Measurements from ENCODE around the gene FGF4.

The FGF4 gene

GRCh38 chr11:69807106-69807815, 32.1 kb upstream of the FGF4 start:
- no peak for DNase-seq (ENCODE audit: low read depth in 2 of 3, low spot score in 2 of 3)

DNA sequence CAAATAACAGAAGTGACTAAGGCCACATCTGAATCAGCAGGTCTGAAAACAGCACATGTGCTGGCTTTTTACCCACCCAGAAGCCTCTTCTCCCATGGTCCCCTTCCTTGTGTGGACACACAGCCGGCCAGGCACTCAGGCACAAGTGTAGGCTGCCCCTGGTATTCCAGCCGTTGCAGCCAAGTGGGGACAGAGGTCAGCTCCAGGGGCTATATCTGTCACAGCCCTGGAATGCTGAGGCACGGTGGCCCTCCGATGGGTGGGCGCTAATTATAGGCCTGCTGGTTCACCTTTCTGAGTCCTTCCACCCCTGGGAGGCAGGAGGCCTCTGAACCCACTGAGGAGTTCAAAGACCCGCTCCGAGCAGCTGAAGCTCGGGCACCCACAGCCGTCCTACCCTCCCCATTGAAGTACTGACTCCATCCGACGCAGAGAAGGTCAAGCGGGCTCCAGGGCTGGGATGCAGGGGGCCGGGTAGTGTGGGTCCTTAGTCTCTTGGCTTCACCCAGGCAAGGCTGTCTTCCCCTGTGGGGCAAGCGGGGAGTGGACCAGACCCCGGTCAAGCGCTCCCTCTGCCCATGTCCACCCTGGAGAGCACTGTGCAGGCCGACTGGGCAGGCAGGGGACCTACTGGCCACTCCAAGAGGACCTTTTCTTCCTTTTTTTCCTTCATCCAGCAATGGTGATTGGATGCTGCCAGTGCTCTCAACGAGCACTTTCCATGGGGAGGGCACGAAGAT, 29.8 kb upstream of the FGF4 start:
- no peak for DNase-seq (ENCODE audit: low read depth in 2 of 3, low spot score in 2 of 3)

DNA sequence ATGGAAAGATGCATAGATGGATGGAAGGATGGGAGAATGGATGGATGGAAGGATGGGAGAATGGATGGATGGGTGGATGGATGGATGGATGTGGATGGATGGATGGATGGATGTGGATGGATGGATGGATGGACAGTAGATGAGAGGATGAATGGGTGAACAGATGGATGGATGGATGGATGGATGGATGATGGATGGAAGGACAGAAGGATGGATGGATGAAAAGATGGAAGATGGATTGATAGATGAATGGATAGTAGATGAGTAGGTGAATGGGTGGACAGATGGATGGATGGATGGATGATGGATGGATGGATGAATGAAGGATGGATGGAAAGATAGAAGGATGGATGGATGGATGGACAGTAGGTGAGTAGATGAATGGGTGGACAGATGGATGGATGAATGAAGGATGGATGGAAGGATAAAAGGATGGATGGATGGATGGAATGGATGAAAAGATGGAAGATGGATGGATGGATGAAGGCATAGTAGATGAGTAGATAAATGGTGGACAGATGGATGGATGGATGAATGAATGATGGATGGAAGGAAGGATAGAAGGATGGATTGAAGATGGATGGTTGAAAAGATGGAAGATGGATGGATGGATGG, 28.6 kb upstream of the FGF4 start:
- no peak for DNase-seq (ENCODE audit: low read depth in 2 of 3, low spot score in 2 of 3)

- DNase-seq (ENCODE audit: low read depth in 2 of 3, low spot score in 2 of 3), result no peak
Observed at GRCh38 chr11:69803022-69803421, 27.9 kb upstream of the FGF4 start.

GRCh38 chr11:69802590-69802989, 27.4 kb upstream of the FGF4 start:
- no peak for DNase-seq (ENCODE audit: low read depth in 2 of 3, low spot score in 2 of 3)

GRCh38 chr11:69801513-69802335, 26.6 kb upstream of the FGF4 start:
- DNase-seq (ENCODE audit: low read depth in 2 of 3, low spot score in 2 of 3), result peak in 1 of 3 experiments; percentile 9

GRCh38 chr11:69800278-69800677, 25.1 kb upstream of the FGF4 start:
- DNase-seq (ENCODE audit: low read depth in 2 of 3, low spot score in 2 of 3), result no peak

DNA sequence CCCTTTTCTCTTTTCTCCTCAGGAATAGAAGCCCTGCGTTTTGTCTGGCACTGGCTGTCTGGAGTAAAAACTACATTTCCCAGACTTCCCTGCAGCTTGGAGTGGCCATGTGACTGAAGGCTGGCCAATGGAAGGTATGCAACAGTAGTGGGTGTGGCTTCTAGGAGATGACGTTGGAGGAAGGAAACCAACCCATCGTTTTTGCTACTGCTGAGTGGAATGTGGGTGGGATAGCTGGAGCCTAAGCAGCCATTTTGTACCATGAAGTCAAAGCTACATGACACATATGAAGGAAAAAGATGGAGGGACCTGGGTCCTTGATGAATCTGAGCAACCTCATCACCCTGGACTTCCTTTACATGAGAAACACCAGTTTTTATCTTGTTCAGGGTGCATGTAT, 24.4 kb upstream of the FGF4 start:
- DNase-seq (ENCODE audit: low read depth in 2 of 3, low spot score in 2 of 3), result no peak

DNA sequence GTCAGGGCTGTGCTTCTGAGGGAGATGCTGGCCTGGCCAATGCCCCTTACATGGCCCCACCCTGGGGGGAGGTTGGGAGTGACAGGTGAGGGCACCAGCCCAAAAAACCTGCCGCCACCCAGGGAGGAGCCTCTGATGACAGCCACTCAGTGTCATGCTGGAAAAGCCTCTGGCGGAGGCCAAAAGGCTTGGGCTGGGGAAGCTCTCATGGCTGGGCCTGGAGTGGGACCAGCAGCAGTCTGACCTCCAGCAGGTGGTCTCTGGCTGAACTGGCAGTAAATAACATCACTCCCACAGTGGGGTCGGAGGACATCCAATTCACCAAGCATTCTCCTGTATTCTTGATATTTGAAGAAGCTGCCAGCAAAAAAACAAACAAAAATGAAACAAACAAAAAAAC, 24.0 kb upstream of the FGF4 start:
- no peak for DNase-seq (ENCODE audit: low read depth in 2 of 3, low spot score in 2 of 3)

GRCh38 chr11:69797737-69798528, 22.8 kb upstream of the FGF4 start:
- no peak for DNase-seq (ENCODE audit: low read depth in 2 of 3, low spot score in 2 of 3)

DNA sequence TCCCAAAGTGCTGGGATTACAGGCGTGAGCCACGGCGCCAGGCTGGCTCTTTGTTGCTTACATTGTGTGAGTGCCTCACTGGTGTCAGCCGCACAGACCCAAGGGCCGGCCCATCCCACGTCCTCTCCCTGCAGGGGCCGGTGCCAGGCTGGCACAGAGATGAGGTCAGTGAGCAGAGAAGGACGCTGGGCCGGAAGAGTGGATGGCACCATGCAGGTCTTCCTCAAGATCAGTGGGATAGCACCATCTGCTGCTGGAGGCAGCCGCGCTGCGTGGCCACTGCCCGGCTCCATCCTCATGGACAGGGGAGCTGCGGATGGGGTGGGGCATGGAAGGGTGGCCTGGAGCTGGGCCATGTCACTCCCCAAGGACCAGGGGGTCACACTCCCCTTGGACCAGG, 22.0 kb upstream of the FGF4 start:
- no peak for DNase-seq (ENCODE audit: low read depth in 2 of 3, low spot score in 2 of 3)

GRCh38 chr11:69796063-69796462, 20.9 kb upstream of the FGF4 start:
- no peak for DNase-seq (ENCODE audit: low read depth in 2 of 3, low spot score in 2 of 3)

DNA sequence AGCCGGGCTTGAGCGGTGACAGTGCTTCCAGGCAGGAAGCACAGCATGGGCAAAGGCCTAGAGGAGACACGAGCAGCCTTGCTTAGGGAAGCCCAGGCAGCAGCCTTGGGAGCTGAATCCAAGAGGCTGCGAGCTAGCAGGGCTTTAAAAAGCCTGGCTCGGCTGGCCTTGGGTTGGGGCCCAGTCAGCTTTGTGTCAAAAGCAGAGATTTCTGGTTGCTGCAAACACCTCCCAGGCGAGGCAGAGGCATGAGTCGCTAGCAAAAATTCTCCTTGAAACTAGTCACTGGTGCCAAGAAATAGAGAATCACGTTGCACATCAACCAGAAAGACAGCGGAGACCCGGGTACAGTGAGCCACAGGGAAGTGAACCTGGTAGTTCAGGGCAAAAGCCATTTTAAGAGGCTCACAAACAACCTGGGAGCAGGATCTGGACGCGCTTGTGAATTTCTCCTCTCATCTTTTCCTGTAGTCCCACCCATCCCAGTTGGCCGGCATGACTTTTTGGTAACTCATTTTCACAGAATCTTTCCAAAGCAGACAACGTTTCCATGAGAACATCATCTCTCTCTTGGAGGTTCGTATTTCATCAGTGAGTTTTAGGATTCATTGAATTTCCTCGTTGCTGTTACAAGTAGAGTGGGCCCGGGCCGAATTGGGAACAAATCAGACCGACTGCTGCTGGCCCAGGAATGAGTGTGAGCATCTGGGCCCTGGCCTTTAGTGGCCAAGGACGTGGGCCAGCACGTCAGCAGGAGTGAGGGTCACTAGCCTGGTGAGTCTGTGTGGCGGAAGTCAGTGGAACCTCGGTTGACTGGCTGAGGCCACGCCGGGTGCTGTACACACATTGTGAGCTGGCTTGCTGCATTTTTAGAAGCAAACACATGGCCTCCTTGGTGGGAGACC, 16.4 kb upstream of the FGF4 start:
- DNase-seq (ENCODE audit: low read depth in 2 of 3, low spot score in 2 of 3), result no peak

- DNase-seq (ENCODE audit: low read depth in 2 of 3, low spot score in 2 of 3), result no peak
Observed at GRCh38 chr11:69788956-69789355, 13.8 kb upstream of the FGF4 start.

DNA sequence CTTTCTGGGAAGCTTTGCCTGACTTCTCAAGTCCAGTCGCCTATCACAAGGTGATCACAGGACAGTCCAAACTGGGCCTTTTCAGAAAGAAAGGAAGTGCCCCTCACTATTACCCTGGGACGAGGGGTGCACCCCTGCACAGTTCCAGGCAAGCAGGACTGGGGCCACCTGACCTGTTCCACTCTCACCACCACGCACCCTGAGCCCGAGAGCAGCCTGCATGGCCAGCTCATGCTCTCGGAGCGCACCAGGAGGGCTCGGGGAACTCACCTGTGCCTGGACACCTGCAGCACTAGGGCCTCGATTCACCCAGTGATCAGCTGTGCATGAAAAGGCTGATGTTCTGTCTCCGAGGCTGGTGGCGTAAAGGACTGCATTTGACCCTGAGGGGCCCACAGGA, 12.8 kb upstream of the FGF4 start:
- DNase-seq (ENCODE audit: low read depth in 2 of 3, low spot score in 2 of 3), result no peak

DNA sequence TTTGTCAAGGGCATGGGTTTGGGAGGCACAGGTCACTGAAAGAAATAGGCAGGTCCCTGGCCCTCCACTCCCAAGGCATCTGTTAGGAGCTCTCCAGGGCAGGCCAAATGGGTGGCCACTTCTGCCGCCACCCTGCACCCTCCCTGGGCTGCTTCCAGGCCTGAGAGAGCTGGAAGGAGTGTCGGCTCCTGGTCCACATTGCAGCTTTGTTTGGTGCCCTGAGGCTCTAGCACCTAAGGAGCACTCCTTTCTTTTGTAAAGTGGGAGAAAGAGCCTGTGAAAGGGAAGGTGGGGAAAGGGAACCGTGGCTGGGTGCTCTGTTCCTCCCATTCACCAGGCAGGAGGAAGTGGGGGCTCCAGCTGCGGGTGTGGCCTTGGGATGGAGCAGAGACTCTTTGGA, 12.3 kb upstream of the FGF4 start:
- no peak for DNase-seq (ENCODE audit: low read depth in 2 of 3, low spot score in 2 of 3)

DNA sequence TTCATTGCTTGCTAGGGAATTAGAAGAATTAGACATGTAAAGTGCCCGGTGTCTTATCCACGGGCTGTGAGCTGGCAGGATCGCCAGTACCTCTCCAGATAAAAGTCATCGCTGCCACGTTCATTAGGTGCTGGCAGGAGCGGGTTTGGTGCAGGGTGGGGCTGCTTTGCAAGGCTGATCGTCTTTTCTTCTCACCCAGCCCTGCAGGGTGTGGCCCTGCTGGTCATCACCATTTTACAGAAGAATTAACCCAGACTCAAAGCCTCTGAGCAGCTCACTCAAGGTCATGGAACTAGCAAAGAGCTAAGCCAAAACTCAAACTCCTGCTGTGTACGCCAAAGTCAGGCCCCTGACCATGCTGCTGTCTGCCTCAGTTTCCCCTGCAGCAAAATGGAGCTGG, 6.1 kb upstream of the FGF4 start:
- DNase-seq (ENCODE audit: low read depth in 2 of 3, low spot score in 2 of 3), result no peak

GRCh38 chr11:69778373-69778772, 3.2 kb upstream of the FGF4 start:
- DNase-seq (ENCODE audit: low read depth in 2 of 3, low spot score in 2 of 3), result no peak

- DNase-seq (ENCODE audit: low read depth in 2 of 3, low spot score in 2 of 3), result no peak
Observed at GRCh38 chr11:69774354-69775162, 583 bp downstream of the FGF4 start.
